GM18526 (cell line): ENCODE results near the gene PTGDS.

Source experiments
- POLR2A ChIP-seq: IDR thresholded peaks from 3 replicates; pipeline ENCODE4 v1.6.1; 2011; ENCODE audit not compliant: insufficient read length; ENCODE audit errors: extremely low read depth

Gene PTGDS

DNA sequence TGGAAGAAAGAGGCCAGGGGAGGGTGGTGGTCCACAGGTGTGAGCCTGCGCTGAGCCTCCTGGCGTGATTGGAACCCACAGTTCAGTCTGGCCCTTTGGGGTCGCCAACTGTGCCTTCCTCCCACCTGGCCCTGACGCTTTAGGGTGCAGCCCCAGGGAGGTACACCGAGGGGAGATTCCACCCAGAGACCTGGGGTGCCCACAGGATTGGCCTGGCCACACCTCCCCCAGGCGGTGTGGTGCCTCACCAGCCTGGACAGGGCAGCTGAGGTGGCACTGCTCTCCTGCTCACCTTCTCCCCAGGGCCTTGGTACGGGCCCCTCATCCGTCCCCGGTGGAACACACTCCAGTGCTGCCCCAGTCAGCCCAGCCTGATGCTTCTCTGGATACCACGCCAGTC, 20.1 kb downstream of the PTGDS start:
- TF ChIP-seq POLR2A: no peak

DNA sequence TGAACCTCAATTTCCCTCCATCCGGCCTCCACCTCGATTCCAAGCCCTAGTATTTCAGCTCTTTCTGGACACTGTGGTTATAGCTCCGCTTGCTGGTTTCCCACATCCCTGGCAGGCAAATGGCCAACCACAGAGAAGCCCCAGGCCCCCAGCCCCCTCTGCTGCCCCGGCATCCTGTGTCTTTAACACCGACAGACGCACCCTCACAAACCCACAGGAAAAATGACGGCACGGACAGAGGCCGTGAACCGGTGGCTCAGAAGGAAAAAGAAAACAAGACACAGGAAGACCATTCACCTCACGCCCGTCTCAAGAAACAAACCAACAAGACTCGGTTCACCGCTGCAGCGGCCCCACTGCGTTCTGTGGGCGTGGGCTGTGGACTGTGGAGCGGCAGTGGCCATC, 20.5 kb downstream of the PTGDS start:
- no peak for TF ChIP-seq POLR2A

DNA sequence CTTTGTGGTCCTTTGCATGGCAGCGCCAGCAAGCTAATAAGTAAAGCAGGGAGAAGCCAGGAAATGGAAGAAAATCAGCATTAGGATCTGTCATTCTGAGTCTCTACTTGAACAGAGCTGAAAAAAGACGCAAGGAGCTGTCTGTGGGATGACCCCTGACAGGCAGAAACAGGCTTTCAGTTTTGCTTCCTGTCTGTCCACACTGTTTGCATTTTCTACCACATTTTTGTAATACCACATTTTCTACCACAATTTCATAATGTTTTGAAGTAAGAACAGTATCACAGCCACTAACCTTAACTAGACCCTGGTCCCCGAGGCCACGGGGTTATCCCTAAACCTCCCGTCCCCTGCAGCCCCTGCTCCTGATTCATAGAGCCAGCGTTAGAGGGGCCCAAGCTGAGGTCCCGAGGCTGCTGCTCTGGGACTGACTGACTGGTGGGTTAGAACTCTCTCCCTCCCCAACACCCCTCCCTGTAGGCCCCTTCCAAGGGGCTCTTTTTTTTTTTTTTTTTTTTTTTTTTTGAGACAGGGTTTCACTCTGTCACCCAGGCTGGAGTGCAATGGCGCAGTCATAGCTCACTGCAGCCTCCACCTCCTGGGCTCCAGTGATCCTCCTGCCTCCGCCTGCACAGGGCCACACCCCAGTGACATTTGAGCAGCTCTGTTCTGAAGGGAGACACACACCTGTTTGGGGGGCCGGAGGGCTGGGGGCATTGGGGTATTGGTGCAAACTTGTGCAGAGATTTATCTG, 23.1 kb downstream of the PTGDS start:
- no peak for TF ChIP-seq POLR2A

DNA sequence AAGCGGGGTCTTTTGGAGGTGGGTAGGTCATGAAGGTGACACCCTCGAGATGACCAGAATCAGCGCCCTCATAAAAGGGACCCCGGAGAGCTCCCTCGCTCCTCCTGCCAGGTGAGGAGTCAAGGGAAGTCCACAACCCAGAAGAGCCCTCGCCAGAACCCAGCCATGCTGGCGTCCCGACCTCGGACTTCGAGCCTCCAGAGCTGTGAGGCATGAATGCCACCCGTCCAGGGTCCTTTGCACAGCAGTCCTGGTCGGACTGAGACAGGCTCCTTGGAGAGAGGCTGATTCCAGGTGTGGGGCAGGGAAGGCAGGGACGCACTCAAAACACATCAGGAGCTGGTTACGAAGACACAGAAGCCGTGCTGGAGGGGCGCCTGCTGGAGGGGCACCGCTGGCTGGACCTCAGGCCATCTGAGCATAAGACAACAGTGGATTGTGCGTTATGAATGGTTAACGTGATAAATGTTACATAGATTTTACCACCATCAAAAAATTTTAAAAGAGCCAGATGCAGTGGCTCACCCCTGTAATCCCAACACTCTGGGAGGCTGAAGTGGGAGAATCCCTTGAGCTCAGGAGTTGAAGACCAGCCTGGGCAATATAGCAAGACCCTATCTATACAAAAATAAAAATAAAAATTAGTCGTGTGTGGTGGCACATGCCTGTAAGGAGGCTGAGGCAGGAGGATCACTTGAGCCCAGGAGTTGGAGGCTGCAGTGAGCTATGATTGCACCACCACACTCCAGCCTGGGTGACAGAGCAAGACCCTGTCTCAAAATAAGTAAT, 24.7 kb downstream of the PTGDS start:
- TF ChIP-seq POLR2A: no peak

DNA sequence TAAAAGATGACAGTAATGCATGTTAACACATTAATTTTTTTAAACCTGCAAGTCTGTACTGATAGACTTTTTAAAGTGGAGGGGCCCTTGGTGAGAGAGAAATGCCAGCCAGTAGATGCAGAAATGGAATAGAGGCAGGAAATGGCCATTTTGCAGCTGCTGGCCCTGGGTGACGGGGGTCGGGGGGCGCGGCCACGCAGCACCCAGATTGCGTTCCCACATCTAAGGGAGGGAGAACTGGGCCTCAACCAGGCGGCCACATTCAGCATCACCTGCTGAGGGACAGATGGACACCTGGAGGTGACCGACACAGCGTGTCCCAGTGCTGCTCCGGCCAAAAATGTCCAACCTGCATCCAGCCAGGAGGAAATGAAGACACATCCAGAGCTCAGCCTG, 25.3 kb downstream of the PTGDS start:
- no peak for TF ChIP-seq POLR2A

DNA sequence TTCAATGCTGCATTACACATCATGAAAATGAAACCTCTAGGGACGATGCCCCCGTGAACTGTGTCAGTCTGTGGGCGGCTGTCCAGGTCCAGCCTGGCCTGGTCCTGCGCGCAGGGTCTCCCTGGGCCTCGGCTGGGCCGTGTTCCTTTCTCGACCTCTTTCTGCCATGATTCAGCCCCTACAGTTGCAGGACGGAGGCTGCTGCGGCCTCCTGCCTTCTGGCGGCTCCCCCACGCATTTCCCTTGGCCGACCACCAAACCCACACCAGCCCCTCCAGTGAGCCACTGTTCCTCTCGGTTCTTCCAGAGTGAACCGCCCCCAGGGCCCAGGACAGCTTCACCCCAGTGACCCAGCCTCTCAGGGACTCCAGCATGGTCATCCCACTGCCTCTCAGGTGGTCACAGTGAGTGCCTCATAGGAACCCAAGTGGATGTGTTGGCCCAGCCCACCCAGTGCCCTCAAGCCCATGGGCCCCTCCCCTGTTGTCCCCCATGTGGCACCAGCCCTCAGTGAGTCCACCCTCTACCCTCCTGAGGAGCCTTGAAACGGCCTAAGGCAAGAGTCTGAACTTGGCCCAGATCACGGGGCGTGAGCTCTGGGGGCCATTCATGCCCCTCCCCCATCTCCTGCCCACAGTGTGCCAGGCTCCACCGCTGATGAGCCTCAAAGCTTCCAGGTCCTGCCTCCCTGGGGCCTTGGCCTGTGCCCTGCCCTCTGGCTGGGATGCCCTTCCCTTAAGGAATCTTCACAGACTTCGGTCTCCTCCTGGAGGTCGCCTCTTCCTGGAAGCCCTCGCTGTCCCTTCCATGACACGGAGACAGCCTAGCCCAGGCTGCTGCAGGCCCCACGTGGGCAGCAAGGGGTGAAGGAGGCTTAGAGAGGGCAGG, 29.1 kb downstream of the PTGDS start:
- TF ChIP-seq POLR2A: no peak

DNA sequence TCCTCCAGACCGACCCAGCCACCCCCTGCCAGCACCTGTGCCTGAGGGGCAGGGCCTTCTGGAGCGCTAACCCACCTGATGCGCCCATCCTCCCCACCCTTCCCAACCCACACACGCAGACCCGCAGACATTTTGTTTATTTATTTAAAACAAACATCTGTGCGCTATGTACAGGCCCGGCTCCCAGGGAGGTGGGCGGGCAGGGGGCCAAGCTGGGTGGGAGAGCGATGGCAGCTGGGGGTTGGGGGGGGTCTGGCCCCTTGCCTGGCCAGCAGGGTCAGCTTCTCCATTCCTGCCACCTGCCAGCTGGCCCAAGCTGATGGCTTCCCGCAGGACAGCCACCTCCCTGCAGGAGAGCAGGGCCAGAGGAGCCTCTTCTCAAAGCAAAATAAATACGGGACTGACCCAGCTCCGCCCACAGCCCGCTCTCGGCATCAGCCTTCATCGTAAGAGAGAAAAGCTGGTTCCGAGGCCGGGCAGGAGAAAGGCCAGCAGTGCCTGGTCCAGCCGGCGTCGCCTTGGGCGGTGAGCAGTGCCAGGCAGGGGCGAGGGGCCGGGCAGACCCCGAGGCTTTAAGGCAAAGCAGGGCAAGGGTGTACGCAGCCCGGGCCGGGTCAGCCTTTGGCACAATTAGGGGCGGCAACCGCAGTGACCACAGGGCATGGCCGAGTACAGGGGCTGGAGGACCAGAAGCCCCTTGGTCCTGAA, 30.0 kb downstream of the PTGDS start:
- no peak for TF ChIP-seq POLR2A

DNA sequence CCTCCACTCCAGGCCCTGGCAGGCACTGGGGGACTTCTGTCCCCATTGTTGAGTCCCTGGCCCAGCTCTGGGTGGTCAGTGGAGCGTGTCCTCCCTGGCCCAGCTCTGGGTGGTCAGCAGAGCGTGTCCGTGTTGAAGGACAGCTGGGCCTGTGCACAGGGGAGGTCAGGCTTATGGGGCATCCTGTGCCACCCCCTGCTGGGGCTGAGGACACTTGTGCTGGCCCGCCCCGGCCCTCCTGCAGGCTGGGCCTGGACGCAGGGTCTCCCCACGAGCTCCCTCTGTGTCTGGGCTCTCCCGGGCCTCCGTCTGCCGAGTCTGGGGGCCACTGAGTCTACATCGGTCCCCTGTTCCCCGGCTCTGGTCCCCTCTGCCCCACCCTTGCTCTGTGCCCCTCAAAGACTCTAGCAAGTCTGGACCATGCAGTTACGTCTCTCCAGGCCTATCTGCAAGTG, 30.5 kb downstream of the PTGDS start:
- no peak for TF ChIP-seq POLR2A

DNA sequence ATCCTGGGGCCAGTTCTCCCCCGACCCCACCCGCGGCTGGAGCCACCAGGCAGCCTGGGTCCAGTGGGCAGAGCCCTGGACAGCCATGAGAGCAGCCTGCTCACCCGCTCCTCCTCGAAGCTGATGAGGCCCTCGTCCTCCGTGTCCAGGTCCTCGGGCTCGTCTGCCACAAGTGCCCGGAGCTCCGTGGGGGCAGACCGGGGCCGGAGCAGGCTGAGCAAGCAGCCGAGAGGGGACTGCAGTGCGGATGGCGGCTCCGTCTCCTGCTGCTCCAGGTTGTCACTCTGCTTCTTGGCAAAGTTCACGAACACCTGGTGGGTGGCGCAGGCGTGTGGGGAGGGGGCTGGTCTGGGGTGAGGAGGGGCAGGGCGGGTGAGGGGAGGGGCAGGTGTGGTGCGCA, 31.0 kb downstream of the PTGDS start:
- no peak for TF ChIP-seq POLR2A

DNA sequence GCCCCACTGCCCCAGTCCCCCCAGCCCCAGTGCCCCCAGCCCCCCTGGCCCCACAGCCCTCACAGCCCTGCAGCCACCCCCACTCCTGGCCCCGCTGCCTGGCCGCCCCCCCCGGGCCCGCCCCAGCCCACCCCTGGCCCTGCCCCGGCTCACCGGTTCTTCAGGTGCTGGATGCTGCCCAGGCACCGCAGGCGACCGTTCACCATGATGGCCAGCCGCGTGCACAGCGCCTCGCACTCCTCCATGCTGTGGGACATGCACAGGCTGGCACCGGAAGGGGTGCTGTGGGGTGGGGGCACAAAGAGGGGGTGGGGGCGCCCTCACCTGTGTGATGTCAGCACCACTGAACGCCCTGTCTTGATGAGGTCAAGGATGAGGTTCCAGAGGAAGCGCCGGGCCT, 31.9 kb downstream of the PTGDS start:
- TF ChIP-seq POLR2A: no peak

DNA sequence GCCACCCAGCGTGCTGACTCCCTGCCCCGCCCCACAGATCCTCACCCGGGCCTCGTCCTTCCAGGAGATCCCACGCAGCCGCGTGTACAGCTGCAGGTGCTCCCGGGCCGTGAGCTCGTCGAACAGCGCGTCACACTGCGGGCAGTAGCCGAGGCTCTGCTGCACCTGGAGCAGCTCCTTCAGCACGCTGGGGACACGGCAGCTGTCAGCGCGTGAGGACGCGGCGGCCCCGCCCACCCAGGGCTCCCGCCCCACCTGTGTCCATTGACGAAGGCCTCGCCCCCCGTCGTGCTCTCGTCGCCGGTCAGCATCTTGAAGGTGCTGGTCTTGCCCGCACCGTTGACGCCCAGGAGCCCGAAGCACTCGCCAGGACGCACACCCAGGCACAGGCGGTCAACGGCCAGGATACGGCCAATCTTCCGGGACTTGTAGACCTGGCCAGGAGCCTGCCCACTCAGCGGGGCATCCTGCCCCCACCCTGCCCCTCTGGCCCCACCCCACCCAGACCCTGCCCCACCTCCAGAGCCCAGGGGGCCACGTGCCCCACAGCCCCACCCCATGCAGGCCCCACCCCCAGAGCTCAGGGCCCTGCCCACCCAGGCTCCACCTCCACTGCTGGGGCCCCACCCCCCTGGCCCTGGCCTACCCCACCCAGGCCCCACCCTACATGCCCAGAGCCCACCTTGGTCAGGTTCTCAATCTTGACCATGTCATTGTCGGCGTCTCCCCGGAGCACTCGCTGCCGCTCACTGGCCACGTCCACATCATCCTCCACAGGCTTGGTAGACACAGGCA, 32.8 kb downstream of the PTGDS start:
- no peak for TF ChIP-seq POLR2A

DNA sequence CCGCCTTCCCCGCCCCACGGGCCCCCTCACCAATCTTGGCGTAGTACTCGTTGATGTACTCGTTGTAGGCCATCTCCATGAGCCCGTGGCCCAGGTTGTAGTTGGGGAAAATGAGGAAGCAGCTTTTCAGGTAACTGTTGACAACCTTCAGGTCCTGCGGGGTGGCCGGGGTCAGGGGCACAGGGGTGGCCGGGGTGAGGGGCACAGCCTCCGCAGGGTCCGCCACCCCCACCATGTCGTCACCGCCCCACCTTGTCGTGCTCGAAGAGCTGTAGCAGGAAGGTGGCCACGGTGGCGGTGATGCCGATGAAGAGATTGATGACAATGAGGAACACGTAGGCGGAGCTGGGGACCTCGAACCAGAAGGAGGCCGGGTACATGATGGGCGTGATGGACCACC, 33.9 kb downstream of the PTGDS start:
- no peak for TF ChIP-seq POLR2A

DNA sequence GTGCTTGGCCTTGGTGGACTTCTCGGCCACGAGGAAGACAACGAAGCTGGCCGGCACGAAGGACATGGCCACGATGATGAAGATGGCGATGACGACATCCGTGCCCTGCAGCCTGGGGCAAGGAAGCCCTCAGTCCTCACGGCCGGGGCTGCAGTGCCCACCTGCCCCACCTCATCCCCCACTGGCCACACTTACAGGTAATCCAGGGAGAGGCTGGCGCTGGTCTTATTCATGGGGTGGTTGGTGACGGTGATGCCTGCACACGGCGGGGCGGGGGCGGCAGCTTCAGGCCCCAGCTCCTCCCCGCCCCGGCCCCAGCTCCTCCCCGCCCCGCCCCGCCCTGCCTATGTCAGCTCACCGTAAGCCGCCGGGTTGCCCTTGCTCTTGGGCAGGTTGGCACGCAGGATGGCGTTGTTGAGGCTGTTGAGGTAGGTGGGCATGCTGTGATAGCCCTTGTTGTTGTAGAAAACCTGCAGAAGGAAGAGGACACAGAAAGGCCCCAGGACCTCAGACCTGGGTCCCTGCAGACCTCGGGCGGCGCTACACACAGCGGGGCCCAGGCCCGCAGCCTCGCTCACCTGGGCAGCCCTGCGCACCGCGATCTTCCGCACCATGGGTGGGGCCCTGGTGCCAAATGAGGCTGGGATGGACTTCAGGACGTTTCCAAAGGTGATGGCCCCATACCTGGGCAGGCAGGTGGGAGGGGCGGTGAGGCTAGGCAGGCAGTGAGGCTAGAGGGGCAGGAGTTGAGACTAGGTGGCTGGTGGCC, 34.8 kb downstream of the PTGDS start:
- no peak for TF ChIP-seq POLR2A
